Measurements from ENCODE around the gene AQP2.

DNA sequence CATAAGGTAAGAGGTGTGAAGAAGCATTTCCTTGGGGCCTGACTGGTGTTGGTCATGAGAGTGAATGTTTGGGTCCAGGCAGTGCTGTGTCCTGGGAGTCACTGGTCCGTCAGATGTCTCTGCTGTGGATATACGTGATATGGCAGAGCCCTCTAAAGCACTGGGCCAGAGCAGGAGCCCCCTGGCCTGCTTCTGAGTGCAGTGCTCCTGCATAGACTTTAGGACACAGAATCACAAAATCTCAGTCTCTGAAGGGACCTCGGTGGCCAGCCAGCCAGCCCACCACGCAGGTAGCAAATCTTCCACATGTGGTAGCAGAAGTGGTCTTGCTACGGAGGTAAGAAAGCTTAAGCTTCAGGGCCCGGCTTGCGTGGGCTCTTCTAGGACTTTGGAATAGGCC is 18.5 kb upstream of the AQP2 start:
- TF ChIP-seq, protein P1, sequence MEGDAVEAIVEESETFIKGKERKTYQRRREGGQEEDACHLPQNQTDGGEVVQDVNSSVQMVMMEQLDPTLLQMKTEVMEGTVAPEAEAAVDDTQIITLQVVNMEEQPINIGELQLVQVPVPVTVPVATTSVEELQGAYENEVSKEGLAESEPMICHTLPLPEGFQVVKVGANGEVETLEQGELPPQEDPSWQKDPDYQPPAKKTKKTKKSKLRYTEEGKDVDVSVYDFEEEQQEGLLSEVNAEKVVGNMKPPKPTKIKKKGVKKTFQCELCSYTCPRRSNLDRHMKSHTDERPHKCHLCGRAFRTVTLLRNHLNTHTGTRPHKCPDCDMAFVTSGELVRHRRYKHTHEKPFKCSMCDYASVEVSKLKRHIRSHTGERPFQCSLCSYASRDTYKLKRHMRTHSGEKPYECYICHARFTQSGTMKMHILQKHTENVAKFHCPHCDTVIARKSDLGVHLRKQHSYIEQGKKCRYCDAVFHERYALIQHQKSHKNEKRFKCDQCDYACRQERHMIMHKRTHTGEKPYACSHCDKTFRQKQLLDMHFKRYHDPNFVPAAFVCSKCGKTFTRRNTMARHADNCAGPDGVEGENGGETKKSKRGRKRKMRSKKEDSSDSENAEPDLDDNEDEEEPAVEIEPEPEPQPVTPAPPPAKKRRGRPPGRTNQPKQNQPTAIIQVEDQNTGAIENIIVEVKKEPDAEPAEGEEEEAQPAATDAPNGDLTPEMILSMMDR (IDR thresholded peaks at IDR 0.05; ENCODE audit: low read depth, low read length, missing input control), result no peak
- TF ChIP-seq TAF1 (conservative IDR thresholded peaks at IDR 0.05) (no peak), ATF3 (IDR thresholded peaks at IDR 0.05) (no peak), ZBTB33 (IDR thresholded peaks at IDR 0.05) (no peak), JUND (IDR thresholded peaks at IDR 0.05) (no peak)

All from liver (tissue), 3 donors.